ENCODE results near the gene PCDHGB6. TPM values are rescaled to one million over a fixed set of nuclear protein-coding genes. Genes with fewer than 3 reads are reported as not detected.
"Not testable (repeated sequence)": the region's sequence is repeated elsewhere in the genome, so short reads cannot be mapped to it uniquely, and the experiment has no call there.

PCDHGB6 gene
- total and polyA plus RNA-seq, 9 donors: 2.8 to 6.0 (median 4.1) TPM

DNA sequence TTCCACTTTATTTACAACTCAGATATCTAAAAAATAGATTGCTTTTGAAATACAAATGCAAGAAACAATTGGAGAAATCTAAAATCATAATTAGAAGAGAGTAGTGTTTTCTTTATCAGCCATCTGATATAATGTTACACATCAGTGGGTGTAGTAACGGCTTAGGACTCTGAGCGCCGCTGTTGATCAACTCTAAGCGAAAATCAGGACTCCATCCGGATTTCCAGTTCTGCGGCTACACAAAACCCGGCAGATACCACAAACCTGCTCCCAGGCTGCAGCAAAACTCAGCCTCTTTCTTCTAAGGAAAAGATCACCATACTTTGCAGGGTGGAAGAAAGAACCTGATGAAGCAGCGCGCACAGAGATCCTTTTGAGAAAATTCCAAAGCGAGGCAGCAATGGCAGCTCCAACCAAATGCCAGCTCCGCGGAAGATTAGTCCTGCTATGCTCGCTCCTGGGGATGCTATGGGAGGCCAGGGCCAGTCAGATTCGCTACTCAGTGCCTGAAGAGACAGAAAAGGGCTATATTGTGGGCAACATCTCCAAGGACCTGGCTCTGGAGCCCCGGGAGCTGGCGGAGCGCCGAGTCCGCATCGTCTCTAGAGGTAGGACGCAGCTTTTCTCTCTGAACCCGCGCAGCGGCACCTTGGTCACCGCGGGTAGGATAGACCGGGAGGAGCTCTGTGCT is 5.1 kb upstream of the PCDHGB6 start, which contains the start of gene PCDHGA9:
PCDHGA9 (plus strand) TSS at position 226 of the 691 bp plus-strand sequence; CDS start at position 401, 175 bp downstream.
- H3K4me3 ChIP-seq (ENCODE audit: low read length): peak within 1 kb of the TSS; percentile 31
- peak; percentile 28 for DNase-seq
- H3K4me1 ChIP-seq (ENCODE audit: control insufficient read depth, insufficient read depth, low read length): no peaks in the 10 kb centered on the region
- peaks cover 85% of the 10 kb centered on the region for H3K9me3 ChIP-seq (replicated peaks; ENCODE audit: control insufficient read depth, low read depth, low read length)
- H3K27ac ChIP-seq (ENCODE audit: low read length): no peak within 1 kb of the TSS
- 12% methylated on average over 21 of the region's 27 CpGs for WGBS (ENCODE audit: insufficient coverage)
- H3K27me3 ChIP-seq (ENCODE audit: control insufficient read depth, insufficient read depth, low read length): peaks cover 21% of the 10 kb centered on the region
- no peaks in the 10 kb centered on the region for H3K36me3 ChIP-seq (ENCODE audit: control insufficient read depth, insufficient read depth, low read length)

DNA sequence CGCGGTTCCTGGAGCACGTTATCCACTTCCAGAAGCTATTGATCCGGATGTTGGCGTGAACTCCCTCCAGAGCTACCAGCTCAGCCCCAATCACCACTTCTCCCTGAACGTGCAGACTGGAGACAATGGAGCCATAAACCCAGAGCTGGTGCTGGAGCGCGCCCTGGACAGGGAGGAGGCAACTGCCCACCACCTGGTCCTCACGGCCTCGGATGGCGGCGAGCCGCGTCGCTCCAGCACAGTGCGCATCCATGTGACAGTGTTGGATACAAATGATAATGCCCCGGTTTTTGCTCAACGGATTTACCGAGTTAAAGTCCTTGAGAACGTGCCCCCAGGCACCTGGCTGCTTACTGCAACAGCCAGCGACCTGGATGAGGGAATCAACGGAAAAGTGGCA is 4.4 kb upstream of the PCDHGB6 start:
- no peak overlapping the region for H3K27ac ChIP-seq (ENCODE audit: low read length)
- DNase-seq: no peak
- no peaks in the 10 kb centered on the region for H3K4me1 ChIP-seq (ENCODE audit: control insufficient read depth, insufficient read depth, low read length)
- H3K27me3 ChIP-seq (ENCODE audit: control insufficient read depth, insufficient read depth, low read length): peaks cover 24% of the 10 kb centered on the region
- no peak overlapping the region for H3K4me3 ChIP-seq (ENCODE audit: low read length)
- H3K36me3 ChIP-seq (ENCODE audit: control insufficient read depth, insufficient read depth, low read length): no peaks in the 10 kb centered on the region
- 26% methylated on average over 20 of the region's 22 CpGs for WGBS (ENCODE audit: insufficient coverage)
- H3K9me3 ChIP-seq (replicated peaks; ENCODE audit: control insufficient read depth, low read depth, low read length): peaks cover 89% of the 10 kb centered on the region

DNA sequence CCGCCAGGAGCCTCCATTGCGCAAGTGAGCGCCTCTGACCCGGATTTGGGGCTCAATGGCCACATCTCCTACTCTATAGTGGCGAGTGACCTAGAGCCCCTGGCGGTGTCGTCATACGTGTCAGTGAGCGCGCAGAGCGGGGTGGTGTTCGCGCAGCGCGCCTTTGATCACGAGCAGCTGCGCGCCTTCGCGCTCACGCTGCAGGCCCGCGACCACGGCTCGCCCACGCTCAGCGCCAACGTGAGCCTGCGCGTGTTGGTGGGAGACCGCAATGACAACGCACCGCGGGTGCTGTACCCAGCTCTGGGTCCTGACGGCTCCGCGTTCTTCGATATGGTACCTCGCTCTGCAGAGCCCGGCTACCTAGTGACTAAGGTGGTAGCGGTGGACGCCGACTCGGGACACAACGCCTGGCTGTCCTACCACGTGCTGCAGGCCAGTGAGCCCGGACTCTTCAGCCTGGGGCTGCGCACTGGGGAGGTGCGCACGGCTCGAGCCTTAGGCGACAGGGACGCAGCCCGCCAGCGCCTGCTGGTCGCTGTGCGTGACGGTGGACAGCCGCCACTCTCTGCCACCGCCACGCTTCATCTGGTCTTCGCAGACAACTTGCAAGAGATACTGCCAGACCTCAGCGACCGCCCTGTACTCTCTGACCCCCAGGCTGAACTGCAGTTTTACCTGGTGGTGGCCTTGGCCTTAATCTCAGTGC is 1.9 kb downstream of the PCDHGB6 start:
- H3K36me3 ChIP-seq (ENCODE audit: control insufficient read depth, insufficient read depth, low read length): no peaks in the 10 kb centered on the region
- H3K27ac ChIP-seq (ENCODE audit: low read length): no peak overlapping the region
- 16% methylated on average over 64 of the region's 64 CpGs for WGBS (ENCODE audit: insufficient coverage)
- no peak for DNase-seq
- H3K4me1 ChIP-seq (ENCODE audit: control insufficient read depth, insufficient read depth, low read length): no peaks in the 10 kb centered on the region
- H3K27me3 ChIP-seq (ENCODE audit: control insufficient read depth, insufficient read depth, low read length): peaks cover 27% of the 10 kb centered on the region
- H3K4me3 ChIP-seq (ENCODE audit: low read length): no peak overlapping the region
- H3K9me3 ChIP-seq (replicated peaks; ENCODE audit: control insufficient read depth, low read depth, low read length): peaks cover 87% of the 10 kb centered on the region

DNA sequence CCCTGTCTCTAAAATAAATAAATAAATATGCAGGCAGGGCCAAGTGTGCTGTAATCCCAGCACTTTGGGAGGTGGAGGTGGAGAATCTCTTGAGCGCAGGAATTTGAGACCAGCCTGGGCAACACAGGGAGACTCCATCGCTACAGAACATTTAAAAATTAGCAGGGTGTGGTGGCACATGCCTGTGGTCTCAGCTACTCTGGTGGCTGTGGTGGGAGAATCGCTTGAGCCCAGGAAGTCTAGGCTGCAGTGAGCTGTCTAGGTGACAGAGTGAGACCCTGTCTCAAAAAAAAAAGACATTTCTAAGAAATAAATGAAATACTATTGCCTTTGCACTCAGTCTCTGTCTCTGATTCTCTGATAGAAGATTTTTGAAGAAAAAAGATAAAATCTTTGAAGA is 3.8 kb downstream of the PCDHGB6 start:
- WGBS (ENCODE audit: insufficient coverage): 46% methylated on average over 3 of the region's 3 CpGs
- Histone ChIP-seq H3K27me3 (ENCODE audit: control insufficient read depth, insufficient read depth, low read length) (peaks cover 24% of the 10 kb centered on the region), H3K9me3 (replicated peaks; ENCODE audit: control insufficient read depth, low read depth, low read length) (peaks cover 82% of the 10 kb centered on the region)

DNA sequence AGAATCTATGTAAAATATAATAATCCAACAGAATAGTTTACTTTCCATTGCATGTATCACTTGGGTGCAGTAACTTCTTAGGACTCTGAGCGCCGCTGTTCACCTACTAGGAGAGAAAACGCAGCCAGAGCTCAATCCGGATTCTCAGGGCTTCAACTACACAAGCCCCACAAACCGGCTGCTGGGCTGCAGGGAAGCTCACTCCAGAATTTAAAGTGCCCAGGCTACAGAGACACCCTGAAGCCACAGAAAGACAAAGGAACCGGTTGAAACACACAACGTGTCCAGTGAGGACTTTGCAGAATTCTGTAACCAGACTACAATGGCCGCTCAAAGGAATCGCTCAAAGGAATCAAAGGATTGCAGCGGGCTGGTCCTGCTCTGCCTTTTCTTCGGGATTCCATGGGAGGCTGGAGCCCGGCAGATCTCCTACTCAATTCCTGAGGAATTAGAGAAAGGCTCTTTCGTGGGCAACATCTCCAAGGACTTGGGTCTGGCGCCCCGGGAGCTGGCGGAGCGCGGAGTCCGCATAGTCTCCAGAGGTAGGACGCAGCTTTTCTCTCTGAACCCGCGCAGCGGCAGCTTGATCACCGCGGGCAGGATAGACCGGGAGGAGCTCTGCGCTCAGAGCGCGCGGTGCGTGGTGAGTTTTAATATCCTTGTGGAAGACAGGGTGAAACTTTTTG is 5.2 kb downstream of the PCDHGB6 start, which contains the start of gene PCDHGA10:
PCDHGA10 (plus strand) TSS at position 134 of the 686 bp plus-strand sequence; CDS start at position 323, 189 bp downstream.
- Histone ChIP-seq H3K9me3 (replicated peaks; ENCODE audit: control insufficient read depth, low read depth, low read length) (peaks cover 76% of the 10 kb centered on the region), H3K36me3 (ENCODE audit: control insufficient read depth, insufficient read depth, low read length) (no peaks in the 10 kb centered on the region), H3K4me3 (ENCODE audit: low read length) (peak within 1 kb of the TSS; percentile 19), H3K4me1 (ENCODE audit: control insufficient read depth, insufficient read depth, low read length) (peaks cover 2% of the 10 kb centered on the region), H3K27ac (ENCODE audit: low read length) (no peak within 1 kb of the TSS), H3K27me3 (ENCODE audit: control insufficient read depth, insufficient read depth, low read length) (peaks cover 21% of the 10 kb centered on the region)
- WGBS (ENCODE audit: insufficient coverage): 12% methylated on average over 23 of the region's 31 CpGs
- peak; percentile 38 for DNase-seq

More for the DNA sequence above, 3.8 kb downstream of the PCDHGB6 start:
- no peak for DNase-seq
- Histone ChIP-seq H3K27ac (ENCODE audit: low read length) (no peak overlapping the region), H3K4me1 (ENCODE audit: control insufficient read depth, insufficient read depth, low read length) (no peaks in the 10 kb centered on the region), H3K36me3 (ENCODE audit: control insufficient read depth, insufficient read depth, low read length) (no peaks in the 10 kb centered on the region), H3K4me3 (ENCODE audit: low read length) (no peak overlapping the region)

DNA sequence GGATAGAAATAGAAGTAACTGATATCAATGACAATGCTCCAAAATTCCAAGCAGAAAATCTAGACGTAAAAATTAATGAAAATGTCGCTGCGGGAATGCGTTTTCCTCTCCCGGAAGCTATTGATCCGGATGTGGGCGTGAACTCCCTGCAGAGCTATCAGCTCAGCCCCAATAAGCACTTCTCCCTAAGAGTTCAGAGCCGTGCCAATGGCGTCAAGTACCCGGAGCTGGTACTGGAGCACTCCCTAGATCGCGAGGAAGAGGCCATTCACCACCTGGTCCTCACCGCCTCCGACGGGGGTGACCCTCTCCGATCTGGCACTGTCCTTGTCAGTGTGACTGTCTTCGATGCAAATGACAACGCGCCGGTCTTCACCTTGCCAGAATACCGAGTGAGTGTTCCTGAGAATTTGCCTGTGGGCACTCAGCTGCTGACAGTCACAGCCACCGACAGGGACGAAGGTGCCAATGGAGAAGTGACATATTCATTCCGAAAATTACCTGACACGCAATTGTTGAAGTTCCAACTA is 5.8 kb downstream of the PCDHGB6 start:
- Histone ChIP-seq H3K4me3 (ENCODE audit: low read length) (peak overlapping the region; percentile 19), H3K4me1 (ENCODE audit: control insufficient read depth, insufficient read depth, low read length) (peaks cover 2% of the 10 kb centered on the region), H3K27me3 (ENCODE audit: control insufficient read depth, insufficient read depth, low read length) (peaks cover 18% of the 10 kb centered on the region), H3K36me3 (ENCODE audit: control insufficient read depth, insufficient read depth, low read length) (no peaks in the 10 kb centered on the region), H3K9me3 (replicated peaks; ENCODE audit: control insufficient read depth, low read depth, low read length) (peaks cover 76% of the 10 kb centered on the region), H3K27ac (ENCODE audit: low read length) (no peak overlapping the region)
- DNase-seq: no peak
- WGBS (ENCODE audit: insufficient coverage): 13% methylated on average over 20 of the region's 25 CpGs

DNA sequence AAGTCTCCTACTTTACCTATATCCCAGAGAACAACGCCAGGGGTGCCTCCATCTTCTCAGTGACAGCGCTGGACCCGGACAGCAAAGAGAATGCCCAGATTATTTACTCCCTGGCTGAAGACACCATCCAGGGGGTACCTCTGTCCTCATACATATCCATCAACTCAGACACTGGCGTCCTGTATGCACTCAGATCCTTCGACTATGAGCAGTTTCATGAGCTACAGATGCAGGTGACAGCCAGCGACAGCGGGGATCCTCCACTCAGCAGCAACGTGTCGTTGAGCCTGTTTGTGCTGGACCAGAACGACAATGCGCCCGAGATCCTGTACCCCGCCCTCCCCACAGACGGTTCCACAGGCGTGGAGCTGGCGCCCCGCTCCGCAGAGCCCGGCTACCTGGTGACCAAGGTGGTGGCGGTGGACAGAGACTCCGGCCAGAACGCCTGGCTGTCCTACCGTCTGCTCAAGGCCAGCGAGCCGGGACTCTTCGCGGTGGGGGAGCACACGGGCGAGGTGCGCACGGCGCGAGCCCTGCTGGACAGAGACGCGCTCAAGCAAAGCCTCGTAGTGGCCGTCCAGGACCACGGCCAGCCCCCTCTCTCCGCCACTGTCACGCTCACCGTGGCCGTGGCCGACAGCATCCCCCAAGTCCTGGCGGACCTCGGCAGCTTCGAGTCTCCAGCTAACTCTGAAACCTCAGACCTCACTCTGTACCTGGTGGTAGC is 6.9 kb downstream of the PCDHGB6 start:
- H3K36me3 ChIP-seq (ENCODE audit: control insufficient read depth, insufficient read depth, low read length); DNase-seq; H3K27ac ChIP-seq (ENCODE audit: low read length); H3K4me3 ChIP-seq (ENCODE audit: low read length); H3K4me1 ChIP-seq (ENCODE audit: control insufficient read depth, insufficient read depth, low read length): not testable (repeated sequence)
- Histone ChIP-seq H3K27me3 (ENCODE audit: control insufficient read depth, insufficient read depth, low read length) (peaks cover 22% of the 10 kb centered on the region), H3K9me3 (replicated peaks; ENCODE audit: control insufficient read depth, low read depth, low read length) (peaks cover 76% of the 10 kb centered on the region)
- WGBS (ENCODE audit: insufficient coverage): 19% methylated on average over 33 of the region's 46 CpGs

DNA sequence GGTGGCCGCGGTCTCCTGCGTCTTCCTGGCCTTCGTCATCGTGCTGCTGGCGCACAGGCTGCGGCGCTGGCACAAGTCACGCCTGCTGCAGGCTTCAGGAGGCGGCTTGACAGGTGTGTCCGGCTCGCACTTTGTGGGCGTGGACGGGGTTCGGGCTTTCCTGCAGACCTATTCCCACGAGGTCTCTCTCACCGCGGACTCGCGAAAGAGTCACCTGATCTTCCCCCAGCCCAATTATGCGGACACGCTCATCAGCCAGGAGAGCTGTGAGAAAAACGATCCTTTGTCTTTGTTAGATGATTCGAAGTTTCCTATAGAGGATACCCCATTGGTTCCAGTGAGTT is 7.4 kb downstream of the PCDHGB6 start:
- Histone ChIP-seq H3K27me3 (ENCODE audit: control insufficient read depth, insufficient read depth, low read length) (peaks cover 19% of the 10 kb centered on the region), H3K9me3 (replicated peaks; ENCODE audit: control insufficient read depth, low read depth, low read length) (peaks cover 74% of the 10 kb centered on the region)
- not testable (repeated sequence) for H3K36me3 ChIP-seq (ENCODE audit: control insufficient read depth, insufficient read depth, low read length); DNase-seq; H3K4me3 ChIP-seq (ENCODE audit: low read length); H3K4me1 ChIP-seq (ENCODE audit: control insufficient read depth, insufficient read depth, low read length); H3K27ac ChIP-seq (ENCODE audit: low read length)
- WGBS (ENCODE audit: insufficient coverage): 23% methylated on average over 11 of the region's 24 CpGs

DNA sequence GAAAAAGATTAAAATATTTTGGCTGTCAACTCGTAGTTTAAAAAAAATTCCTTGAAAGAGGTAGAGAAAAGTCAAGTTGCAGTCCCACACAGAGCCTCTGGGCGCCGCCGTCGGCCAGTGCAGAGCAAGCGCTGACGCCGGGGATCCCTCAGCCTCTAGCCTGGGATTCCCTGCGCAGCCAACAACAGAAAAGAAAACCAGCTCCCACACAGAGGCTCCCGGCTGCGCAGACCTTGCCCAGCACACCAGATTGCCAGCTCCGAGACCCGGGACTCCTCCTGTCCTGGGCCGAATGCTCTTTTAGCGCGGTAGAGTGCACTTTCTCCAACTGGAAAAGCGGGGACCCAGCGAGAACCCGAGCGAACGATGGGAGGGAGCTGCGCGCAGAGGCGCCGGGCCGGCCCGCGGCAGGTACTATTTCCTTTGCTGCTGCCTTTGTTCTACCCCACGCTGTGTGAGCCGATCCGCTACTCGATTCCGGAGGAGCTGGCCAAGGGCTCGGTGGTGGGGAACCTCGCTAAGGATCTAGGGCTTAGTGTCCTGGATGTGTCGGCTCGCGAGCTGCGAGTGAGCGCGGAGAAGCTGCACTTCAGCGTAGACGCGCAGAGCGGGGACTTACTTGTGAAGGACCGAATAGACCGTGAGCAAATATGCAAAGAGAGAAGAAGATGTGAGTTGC is 9.8 kb downstream of the PCDHGB6 start, which contains the start of gene PCDHGB7:
PCDHGB7 (plus strand) TSS at position 184 of the 679 bp plus-strand sequence; CDS start at position 367, 183 bp downstream.
- H3K4me3 ChIP-seq (ENCODE audit: low read length): peak within 1 kb of the TSS; percentile 35
- H3K27ac ChIP-seq (ENCODE audit: low read length): peak within 1 kb of the TSS; percentile 24
- DNase-seq: peak; percentile 67
- WGBS (ENCODE audit: insufficient coverage): 7% methylated on average over 33 of the region's 47 CpGs
- H3K36me3 ChIP-seq (ENCODE audit: control insufficient read depth, insufficient read depth, low read length); H3K4me1 ChIP-seq (ENCODE audit: control insufficient read depth, insufficient read depth, low read length): not testable (repeated sequence)
- peaks cover 84% of the 10 kb centered on the region for H3K9me3 ChIP-seq (replicated peaks; ENCODE audit: control insufficient read depth, low read depth, low read length)
- H3K27me3 ChIP-seq (ENCODE audit: control insufficient read depth, insufficient read depth, low read length): peaks cover 29% of the 10 kb centered on the region
